ENCODE measurements around the gene ME3. TPM values are rescaled to one million over a fixed set of nuclear protein-coding genes. Genes with fewer than 3 reads are reported as not detected.

ME3 gene
- total RNA-seq, 4 donors from 2014 or later = 28.2 to 60.7 (median 46.0) TPM

DNA sequence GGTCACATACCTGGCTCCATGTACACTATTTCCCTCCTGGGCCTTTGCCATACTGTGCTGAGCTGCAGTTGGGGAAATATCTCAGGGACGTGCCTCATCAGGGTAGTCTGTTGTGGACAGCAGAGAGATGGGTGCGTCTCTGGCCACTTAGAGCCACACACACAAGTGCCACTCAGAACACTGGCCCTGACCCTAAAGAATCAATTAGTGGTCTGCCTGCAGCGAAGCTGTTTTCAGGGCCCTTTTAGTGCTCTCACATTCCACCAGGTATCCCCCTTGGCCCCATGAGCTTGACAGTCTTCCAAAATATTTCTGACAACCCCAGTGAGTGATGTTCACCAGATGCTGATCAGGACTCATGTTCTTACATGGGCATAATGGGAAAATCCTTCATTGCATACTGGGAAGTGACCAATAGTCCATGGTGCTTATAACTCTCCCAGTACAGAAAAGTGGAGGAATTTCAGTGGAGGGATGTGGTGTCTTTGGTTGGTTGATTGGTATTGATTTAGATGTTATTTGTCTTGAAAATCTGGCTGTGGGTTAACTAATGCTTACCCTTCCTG lies 66.1 kb downstream of the ME3 start:
- TF ChIP-seq, protein P1, sequence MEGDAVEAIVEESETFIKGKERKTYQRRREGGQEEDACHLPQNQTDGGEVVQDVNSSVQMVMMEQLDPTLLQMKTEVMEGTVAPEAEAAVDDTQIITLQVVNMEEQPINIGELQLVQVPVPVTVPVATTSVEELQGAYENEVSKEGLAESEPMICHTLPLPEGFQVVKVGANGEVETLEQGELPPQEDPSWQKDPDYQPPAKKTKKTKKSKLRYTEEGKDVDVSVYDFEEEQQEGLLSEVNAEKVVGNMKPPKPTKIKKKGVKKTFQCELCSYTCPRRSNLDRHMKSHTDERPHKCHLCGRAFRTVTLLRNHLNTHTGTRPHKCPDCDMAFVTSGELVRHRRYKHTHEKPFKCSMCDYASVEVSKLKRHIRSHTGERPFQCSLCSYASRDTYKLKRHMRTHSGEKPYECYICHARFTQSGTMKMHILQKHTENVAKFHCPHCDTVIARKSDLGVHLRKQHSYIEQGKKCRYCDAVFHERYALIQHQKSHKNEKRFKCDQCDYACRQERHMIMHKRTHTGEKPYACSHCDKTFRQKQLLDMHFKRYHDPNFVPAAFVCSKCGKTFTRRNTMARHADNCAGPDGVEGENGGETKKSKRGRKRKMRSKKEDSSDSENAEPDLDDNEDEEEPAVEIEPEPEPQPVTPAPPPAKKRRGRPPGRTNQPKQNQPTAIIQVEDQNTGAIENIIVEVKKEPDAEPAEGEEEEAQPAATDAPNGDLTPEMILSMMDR (IDR thresholded peaks at IDR 0.05; ENCODE audit: low read depth) = no peak

DNA sequence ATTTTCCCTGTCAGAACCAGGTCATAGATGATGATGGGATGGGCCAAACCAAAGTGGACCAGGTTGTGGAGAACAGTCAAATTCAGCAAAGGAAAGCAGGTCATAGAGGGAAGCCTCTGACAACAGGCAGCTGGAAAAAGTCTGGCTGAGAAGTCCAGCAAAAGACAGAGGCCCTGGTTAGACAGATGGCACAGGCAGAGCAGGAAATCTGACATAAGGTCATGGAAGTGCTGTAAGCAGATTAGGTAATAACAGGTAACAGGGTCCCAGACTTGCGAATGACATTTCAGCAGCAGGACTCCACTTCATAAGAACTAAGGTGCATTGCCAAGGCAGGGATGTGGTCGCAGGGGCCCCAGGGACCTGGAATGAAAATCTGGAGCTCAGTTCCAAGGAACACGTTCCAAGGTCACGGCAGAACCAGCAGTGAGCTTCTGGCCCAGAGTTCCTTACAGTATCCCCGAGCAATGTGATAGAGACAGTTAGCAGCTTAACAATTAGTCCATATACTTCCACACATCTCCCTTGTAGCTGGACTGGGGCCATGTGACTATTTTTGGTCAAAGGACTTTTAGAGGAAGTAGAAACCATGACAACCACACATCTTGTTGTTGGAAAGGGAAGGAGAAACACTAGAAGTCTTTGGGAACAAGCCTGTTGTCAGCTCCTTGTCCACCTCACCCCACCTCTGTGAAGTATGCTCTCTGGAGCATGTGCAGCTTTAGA lies 75.4 kb downstream of the ME3 start:
- TF ChIP-seq, protein P1 (IDR thresholded peaks at IDR 0.05; ENCODE audit: low read depth) = no peak

DNA sequence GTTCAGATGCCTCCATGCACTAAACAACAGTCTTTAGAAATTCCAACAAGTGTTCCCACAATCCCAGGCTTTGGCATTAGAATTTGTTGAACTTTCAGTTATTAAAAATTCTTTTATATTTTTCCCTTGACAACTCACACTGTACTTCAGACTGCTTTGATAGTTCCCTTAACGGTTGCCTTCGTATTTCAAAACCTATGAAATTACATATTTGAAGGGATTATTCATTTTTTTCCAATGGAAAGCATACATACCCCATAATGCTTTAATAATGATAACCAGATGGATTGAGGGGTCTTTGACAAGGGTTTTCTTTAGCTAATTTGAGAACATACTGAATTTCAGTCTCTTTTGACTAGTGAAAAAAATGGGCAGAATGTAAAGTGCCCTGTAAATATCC lies 76.5 kb downstream of the ME3 start:
- TF ChIP-seq, protein P1 (IDR thresholded peaks at IDR 0.05; ENCODE audit: low read depth) = no peak

GRCh38 chr11:86595451-86595850 lies 77.0 kb downstream of the ME3 start:
- TF ChIP-seq, protein P1 (IDR thresholded peaks at IDR 0.05; ENCODE audit: low read depth) = no peak

- TF ChIP-seq, protein P1 (IDR thresholded peaks at IDR 0.05; ENCODE audit: low read depth) = no peak
Observed at GRCh38 chr11:86594746-86595145, 77.7 kb downstream of the ME3 start.

GRCh38 chr11:86593833-86594232 lies 78.6 kb downstream of the ME3 start:
- TF ChIP-seq, protein P1 (IDR thresholded peaks at IDR 0.05; ENCODE audit: low read depth) = no peak

DNA sequence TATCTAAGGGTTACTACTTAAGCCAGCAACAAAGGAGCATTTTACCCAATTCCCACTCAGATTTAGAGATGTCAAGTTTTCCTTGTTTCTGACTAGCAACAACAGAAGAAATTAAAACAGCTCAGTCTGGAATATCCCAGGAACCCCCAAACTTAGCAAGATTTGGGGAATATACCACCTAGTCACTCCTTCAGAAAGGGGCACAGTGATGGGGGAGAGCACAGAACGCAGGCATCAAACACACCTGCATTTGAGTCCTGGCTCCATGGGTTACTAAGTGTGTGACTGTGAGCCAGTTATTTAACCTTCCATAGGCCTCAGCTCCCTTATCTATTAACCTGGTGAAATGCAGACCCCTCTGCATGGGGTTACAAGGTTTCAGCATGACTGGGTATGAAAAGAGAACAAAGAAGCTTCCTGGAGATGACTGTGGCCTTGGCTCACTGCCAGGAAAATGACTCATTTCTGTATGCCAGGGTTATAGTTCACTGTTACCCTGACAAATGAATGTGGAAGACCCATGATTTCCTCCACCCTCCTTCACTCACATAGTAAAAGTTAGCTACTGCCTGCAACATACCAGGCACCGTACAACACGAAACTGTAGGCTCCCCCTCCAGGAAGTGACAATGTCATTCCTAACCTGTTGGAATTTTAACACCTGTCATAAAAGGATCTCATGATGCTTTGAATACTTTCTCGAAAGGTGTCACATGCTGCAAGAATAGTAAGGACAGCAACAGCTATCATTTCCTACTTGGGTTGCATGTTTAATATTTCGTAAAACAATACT lies 79.6 kb downstream of the ME3 start:
- TF ChIP-seq, protein P1 (IDR thresholded peaks at IDR 0.05; ENCODE audit: low read depth) = no peak
